A549 treated with AZD2906 at 1 μM for 4 hours (cell line): Measurements from ENCODE around the gene ZNF692. TPM values are rescaled to one million over a fixed set of nuclear protein-coding genes. Genes with fewer than 3 reads are reported as not detected.

Experiments used
- total RNA-seq: library from RNA; stranded (reverse); fragments of 200-300 nt; extraction: Qiagen RNA extraction; gene quantifications from 5 replicates; pipeline ENCODE4 v1.2.3, GENCODE V29; 2022

Gene ZNF692, protein sequence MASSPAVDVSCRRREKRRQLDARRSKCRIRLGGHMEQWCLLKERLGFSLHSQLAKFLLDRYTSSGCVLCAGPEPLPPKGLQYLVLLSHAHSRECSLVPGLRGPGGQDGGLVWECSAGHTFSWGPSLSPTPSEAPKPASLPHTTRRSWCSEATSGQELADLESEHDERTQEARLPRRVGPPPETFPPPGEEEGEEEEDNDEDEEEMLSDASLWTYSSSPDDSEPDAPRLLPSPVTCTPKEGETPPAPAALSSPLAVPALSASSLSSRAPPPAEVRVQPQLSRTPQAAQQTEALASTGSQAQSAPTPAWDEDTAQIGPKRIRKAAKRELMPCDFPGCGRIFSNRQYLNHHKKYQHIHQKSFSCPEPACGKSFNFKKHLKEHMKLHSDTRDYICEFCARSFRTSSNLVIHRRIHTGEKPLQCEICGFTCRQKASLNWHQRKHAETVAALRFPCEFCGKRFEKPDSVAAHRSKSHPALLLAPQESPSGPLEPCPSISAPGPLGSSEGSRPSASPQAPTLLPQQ
- total RNA-seq: 11.6 to 22.0 TPM (median 18.1 TPM) in 5 replicates

DNA sequence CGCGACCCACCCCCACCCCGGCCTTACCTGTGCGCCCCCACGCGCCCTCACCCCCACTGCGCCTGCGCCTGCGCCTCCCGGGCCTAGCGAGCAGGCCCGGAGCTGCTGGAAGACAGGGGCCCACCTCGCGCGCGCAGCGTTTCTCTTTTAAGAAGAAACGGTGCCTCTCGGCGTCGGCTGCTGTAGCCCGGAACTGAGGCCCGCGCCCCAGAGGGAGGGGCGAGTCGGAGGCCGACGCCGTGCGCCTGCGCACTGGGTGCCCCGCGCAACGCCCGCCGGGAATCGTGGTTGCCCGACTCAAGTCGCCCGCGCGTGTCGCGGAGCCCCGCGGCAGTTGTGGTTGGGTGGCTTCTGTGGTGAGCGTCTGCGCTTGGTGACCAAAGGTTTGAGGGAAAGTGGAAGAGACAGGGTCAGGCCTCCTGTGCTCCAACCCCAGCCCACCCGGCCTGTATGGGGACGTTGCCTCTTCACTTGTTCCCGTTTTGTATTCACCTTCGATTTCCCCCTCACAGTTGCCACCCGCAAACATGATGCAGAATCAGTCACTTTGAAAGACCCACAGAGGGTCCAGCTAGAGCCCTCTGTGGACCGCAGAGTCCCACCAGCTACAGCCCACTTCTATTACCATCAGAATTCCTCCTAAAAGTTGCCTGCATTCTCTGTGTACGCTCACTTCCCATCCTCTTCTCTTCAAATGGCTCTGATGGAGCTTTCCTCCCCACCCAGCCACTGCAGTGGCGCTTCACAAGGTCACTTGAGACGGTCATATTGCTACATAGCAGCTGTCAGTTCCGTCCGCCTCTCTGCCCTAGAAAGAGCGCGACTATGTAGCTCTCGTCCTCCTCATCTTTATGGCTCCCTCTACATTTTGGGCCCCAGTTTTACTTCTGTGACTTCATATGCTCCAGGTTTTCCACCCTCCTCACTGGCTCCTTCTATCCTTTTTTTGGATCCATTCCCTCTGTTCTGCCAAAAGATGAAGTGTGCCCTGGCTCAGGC is at the start of gene ZNF692:
Gene ZNF692 (minus strand): TSS at position 195 of the 999 bp plus-strand sequence. CDS start 776 bp downstream, outside the sequence.

DNA sequence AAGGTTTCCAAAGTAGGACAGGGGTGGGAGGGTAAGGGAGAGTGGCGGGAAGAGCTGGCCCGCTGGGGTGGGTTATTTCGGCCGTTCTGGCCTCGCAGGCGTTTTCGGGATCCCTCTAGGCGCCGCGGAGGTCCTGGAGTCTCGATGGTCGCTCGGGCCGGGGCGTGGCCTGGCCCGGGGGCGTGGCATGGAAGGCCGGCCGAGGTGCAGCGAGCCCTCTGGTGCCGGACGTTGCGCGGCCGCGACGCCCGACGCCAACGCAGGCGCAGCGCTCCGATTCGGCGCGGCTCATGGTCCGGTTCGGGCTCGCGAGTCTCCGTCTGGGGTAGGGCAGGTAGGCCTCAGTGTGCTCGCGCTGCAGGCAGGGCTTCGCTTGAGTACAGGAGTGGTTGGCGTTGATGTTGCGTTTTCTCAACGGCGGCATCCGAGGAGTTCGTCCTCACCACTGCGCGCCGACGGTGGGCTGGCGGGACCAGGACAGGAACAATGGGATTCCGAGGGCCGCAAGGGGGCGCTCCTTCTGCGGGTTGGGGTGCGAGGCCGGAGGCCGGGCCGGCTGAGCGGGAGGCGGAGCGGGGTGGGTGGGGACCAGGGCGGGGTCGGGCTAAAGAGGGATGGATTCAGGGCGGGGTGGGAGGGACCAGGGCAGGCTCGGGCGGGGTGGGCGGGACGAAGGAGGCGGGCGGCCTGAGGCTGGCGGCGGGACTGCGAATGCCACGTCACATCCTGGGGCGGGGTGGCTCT is 47.3 kb upstream of the ZNF692 start, which contains the start of gene PGBD2:
Gene PGBD2 (plus strand): TSS at position 227 of the 744 bp plus-strand sequence. CDS start 7,628 bp downstream, outside the sequence.

DNA sequence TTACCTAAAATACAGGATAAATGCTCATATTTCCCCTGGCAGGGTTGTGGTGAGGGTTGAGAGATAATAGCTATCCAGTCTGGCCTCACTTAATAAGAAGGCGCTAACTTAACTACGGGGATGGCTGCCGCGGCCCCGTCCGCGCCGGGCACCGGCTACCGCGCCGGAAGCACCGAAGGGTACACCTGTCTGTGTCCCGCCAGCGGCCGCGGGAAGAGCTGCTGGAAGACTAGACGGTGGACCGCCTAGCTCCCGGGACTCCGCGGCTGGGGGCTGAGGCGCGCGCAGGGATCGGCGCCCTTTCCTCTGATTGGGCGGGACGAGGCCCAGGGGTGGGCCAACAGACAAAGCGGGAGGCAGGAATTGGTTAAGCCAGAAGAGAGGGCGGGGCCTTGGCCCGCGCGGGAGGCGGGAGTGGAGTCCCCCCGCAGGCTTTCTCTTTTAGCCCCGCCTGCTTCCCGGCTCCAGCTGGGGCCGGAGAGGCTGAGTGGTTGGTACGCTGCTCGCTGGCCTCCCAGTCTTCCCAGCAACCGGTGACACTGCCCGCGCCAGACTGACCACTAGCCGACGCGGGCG is 21.0 kb downstream of the ZNF692 start, which contains the start of gene ZNF672:
Gene ZNF672 (plus strand): TSS at position 444 of the 576 bp plus-strand sequence. CDS start 9,051 bp downstream, outside the sequence.

DNA sequence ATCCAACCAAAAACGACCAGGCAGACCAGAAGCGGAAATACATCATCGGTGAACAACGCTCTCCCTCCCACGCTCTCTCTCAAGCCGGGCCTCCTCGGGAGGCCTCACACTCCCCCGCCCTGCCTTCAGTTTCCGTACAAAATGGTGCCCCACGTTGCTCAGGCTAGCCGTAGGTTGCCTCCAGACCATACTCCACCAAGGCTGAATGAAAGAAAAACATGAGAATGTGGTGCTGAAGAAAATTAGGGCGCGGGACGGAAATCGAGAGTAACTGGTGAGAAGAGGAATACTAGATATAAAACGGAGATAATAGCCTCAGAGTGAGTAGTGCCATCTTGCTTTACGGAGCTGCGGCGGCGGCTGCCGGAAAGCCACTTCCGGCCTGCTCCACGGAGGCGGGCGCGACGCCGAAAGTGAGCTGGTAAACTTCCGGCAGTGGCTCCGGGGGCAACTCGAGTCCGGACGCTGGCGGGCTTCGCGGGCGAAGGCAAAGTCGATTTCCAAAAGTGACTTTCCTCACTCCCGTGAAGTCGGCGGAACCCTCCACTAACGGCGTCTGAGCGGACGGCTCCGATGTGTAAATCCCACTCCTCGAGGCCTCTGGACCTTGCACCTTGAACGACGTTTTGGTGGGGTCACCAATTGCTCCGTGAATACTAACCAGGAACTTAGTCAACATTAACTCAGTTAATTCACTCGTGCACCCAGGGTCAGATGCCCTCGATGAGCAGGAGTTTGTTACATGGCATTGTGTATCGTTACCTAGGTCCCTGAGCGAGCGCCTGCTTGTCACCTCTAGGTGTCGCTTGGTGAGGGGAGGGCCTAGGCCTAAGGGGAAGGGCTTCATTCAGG is 32.8 kb downstream of the ZNF692 start, which contains the start of gene SH3BP5L:
Gene SH3BP5L (minus strand): TSS at position 7 of the 852 bp plus-strand sequence. CDS start 980 bp downstream, outside the sequence.

Other genes with a start within 250 kb of the ZNF692 start
- gene OR2T11, start 224.0 kb downstream of the ZNF692 start, total RNA-seq: not detected in 5 replicates
- not detected in 5 replicates for gene OR2T35, start 213.8 kb downstream of the ZNF692 start, total RNA-seq
- gene OR2T27, start 203.6 kb downstream of the ZNF692 start, total RNA-seq: not detected in 5 replicates
- not detected in 5 replicates for gene OR14I1, start 156.3 kb downstream of the ZNF692 start, total RNA-seq
- gene LYPD8, start 103.3 kb downstream of the ZNF692 start, total RNA-seq: 0.07 to 0.22 TPM (median 0.10 TPM) in 5 replicates
- 19.6 to 24.8 TPM (median 23.8 TPM) in 5 replicates for gene SH3BP5L, start 33.2 kb downstream of the ZNF692 start, total RNA-seq
- 14.3 to 20.1 TPM (median 19.5 TPM) in 5 replicates for gene ZNF672, start 20.9 kb downstream of the ZNF692 start, total RNA-seq
- gene PGBD2, start 47.1 kb upstream of the ZNF692 start, total RNA-seq: 3.1 to 4.1 TPM (median 3.5 TPM) in 5 replicates